Measurements from ENCODE around the gene LCN6.
"Not testable (repeated sequence)": the region's sequence is repeated elsewhere in the genome, so short reads cannot be mapped to it uniquely, and the experiment has no call there.

The LCN6 gene

GRCh38 chr9:136792321-136793085 is 44.2 kb upstream of the LCN6 start:
- DNase-seq (ENCODE audit: extremely low spot score), result no peak
- ChIA-PET POLR2A (no interaction called here), CTCF (interaction anchor here (0.6 to 3.5 kb wide), 19 partner anchors 8 to 295 kb away, joined by 3 to 21 read pairs (median 3); partner anchors contain the start of genes RABL6 and SAPCD2)
- TF ChIP-seq CTCF (IDR thresholded peaks at IDR 0.05; ENCODE audit: control extremely low read depth, extremely low read depth, low read depth, missing control alignments), result no peak

GRCh38 chr9:136791516-136792276 is 43.4 kb upstream of the LCN6 start:
- CTCF ChIA-PET, result interaction anchor here (0.9 to 3.5 kb wide), 18 partner anchors 9 to 279 kb away, joined by 3 to 21 read pairs (median 4); partner anchors contain the start of genes AJM1, NPDC1, RABL6 and SAPCD2
- DNase-seq (ENCODE audit: extremely low spot score), result peak; percentile 50
- POLR2A ChIA-PET, result no interaction called here
- TF ChIP-seq CTCF (IDR thresholded peaks at IDR 0.05; ENCODE audit: control extremely low read depth, extremely low read depth, low read depth, missing control alignments), result peak; percentile 64

GRCh38 chr9:136790640-136791515 is 42.6 kb upstream of the LCN6 start, which contains the start of gene TMEM141:
TSS of gene TMEM141 (plus strand) at chr9:136791344. CDS start at chr9:136791371, 27 bp downstream.
- peak; percentile 99 for DNase-seq (ENCODE audit: extremely low spot score)

GRCh38 chr9:136789523-136789937 is 41.2 kb upstream of the LCN6 start:
- POLR2A ChIA-PET, result no interaction called here
- CTCF ChIA-PET, result interaction anchor here (1.8 kb wide), 2 partner anchors 12 to 240 kb away, joined by 10 read pairs; no protein-coding TSS in a partner anchor
- DNase-seq (ENCODE audit: extremely low spot score), result no peak
- TF ChIP-seq CTCF (IDR thresholded peaks at IDR 0.05; ENCODE audit: control extremely low read depth, extremely low read depth, low read depth, missing control alignments), result no peak

More at GRCh38 chr9:136790640-136791515, 42.6 kb upstream of the LCN6 start, which contains the start of gene TMEM141:
- peak; percentile 1 for TF ChIP-seq CTCF (IDR thresholded peaks at IDR 0.05; ENCODE audit: control extremely low read depth, extremely low read depth, low read depth, missing control alignments)
- CTCF ChIA-PET, result interaction anchor here (0.5 to 1.8 kb wide), 13 partner anchors 9 to 437 kb away, joined by 3 to 10 read pairs (median 3); partner anchors contain the start of genes AJM1, NPDC1 and RNF224
- POLR2A ChIA-PET, result interaction anchor here (0.6 to 1.0 kb wide), 2 partner anchors 57 to 64 kb away, joined by 3 to 5 read pairs; no protein-coding TSS in a partner anchor

- POLR2A ChIA-PET; DNase-seq (ENCODE audit: extremely low spot score): not testable (repeated sequence)
- CTCF ChIA-PET, result interaction anchor here (0.9 to 4.9 kb wide), 8 partner anchors 11 to 246 kb away, joined by 3 to 41 read pairs (median 6); partner anchors contain the start of genes AJM1, LCN8 and RABL6
Observed at GRCh38 chr9:136788644-136789522, 40.6 kb upstream of the LCN6 start.
